Spleen (tissue), 11 donors: ENCODE data around the gene SEC16A. TPM values are rescaled to one million over a fixed set of nuclear protein-coding genes. Genes with fewer than 3 reads are reported as not detected.

Source experiments
- DNase-seq: peaks from one replicate; pipeline ENCODE4 v3.0.0-alpha.2; 2020
- H3K27ac ChIP-seq, 8 donors: fragments of 200-600 bp; sonication (generic) in 7 of 8; 1 replicate in 4 of 8; 2 replicates in 4 of 8; pipeline versions ENCODE4 v1.5.0 to v1.8.0; 2016 to 2021; ENCODE audit warnings: inconsistent platforms in 4 of 8, mild to moderate bottlenecking in 4 of 8, moderate library complexity in 1 of 8
- H3K27me3 ChIP-seq, 7 donors: fragments of 200-600 bp; sonication (generic) in 6 of 7; replicated peaks in 1 of 7; 1 replicate in 4 of 7; 2 replicates in 3 of 7; pipeline versions ENCODE4 v1.5.0 to v1.8.0; 2016 to 2021; ENCODE audit warnings: inconsistent platforms in 3 of 7, mild to moderate bottlenecking in 1 of 7
- H3K36me3 ChIP-seq, 6 donors: fragments of 200-600 bp; sonication (generic) in 5 of 6; 1 replicate in 4 of 6; 2 replicates in 2 of 6; pipeline versions ENCODE4 v1.5.0 to v1.8.0; 2016 to 2021; ENCODE audit warnings: inconsistent platforms in 2 of 6
- H3K4me1 ChIP-seq, 6 donors: fragments of 200-600 bp; sonication (generic) in 5 of 6; 1 replicate in 3 of 6; 2 replicates in 3 of 6; pipeline versions ENCODE4 v1.5.0 to v1.8.0; 2016 to 2021; ENCODE audit warnings: inconsistent platforms in 3 of 6
- H3K4me3 ChIP-seq, 8 donors: fragments of 200-600 bp; sonication (generic) in 7 of 8; 1 replicate in 4 of 8; 2 replicates in 4 of 8; pipeline versions ENCODE4 v1.5.0 to v1.8.0; 2016 to 2021; ENCODE audit warnings: inconsistent platforms in 4 of 8, mild to moderate bottlenecking in 4 of 8, moderate library complexity in 2 of 8
- H3K9me3 ChIP-seq, 8 donors: fragments of 200-600 bp; sonication (generic) in 7 of 8; 1 replicate in 4 of 8; 2 replicates in 4 of 8; pipeline versions ENCODE4 v1.5.0 to v1.8.0; 2016 to 2021; ENCODE audit warnings: inconsistent platforms in 4 of 8
- CTCF ChIP-seq, 11 experiments: fragments of 200-600 bp in 7 of 11; fragments of 450-650 bp in 4 of 11; sonication (generic) in 4 of 11; IDR thresholded peaks in 8 of 11; conservative IDR thresholded peaks in 3 of 11; 1 replicate in 7 of 11; 2 replicates in 4 of 11; pipeline versions ENCODE4 v1.4.0 to v1.8.0; 2016 to 2021; ENCODE audit warnings: antibody characterized with exemption in 11 of 11, inconsistent platforms in 4 of 11, mild to moderate bottlenecking in 1 of 11
- POLR2A ChIP-seq, 3 donors: fragments of 450-650 bp; IDR thresholded peaks; one replicate each; pipeline ENCODE4 v1.5.1; 2017; ENCODE audit warnings: antibody characterized with exemption in 3 of 3, mild to moderate bottlenecking in 1 of 3
- POLR2AphosphoS5 ChIP-seq, 3 donors: sonication (generic); formaldehyde crosslinking; IDR thresholded peaks; one replicate each; pipeline ENCODE4 v1.5.1; 2017; ENCODE audit warnings: antibody characterized with exemption in 3 of 3
- WGBS, 5 donors: extraction: QIAGEN DNeasy Blood & Tissue Kit in 3 of 5; methylation state at CpG; one replicate each; pipeline versions ENCODE4 v1.1.5 to v1.1.7; 2013 to 2018; 5-methylcytosine and 5-hydroxymethylcytosine counted together
- intact Hi-C: fragments of 100-400 bp; cut with DNase I; formaldehyde crosslinking; loops from one replicate; pipeline ENCODE4 v1.15.0; 2023; ENCODE audit warnings: low total_unique reads
- polyA plus RNA-seq, 3 donors: library from polyadenylated mRNA; stranded (reverse); fragments of 200-250 nt; gene quantifications; one replicate each; pipeline ENCODE4 v1.2.1, GENCODE V29; 2013
- total RNA-seq, 7 donors: library from RNA; depleted of rRNA in 3 of 7; stranded (reverse); fragments of >200 nt in 3 of 7; fragmentation: NEBNext Ultra II Directional in 4 of 7; extraction: Animal tissue kit (Norgen Biotek cat#: 25700) in 4 of 7; gene quantifications; one replicate each; pipeline versions ENCODE4 v1.1.0 to v1.2.1, GENCODE V29; 2016 to 2021
- donor health status: healthy with polysubstance abuse.
- donor health status: DM: no; HTN: no; CAD: no; lungs with moderate emphysema.
- donor health status: DM: no; HTN: no; CAD: no.
- donor health status: Bipolar disorder and iron deficiency.
- donor health status: healthy.
- donor health status: DM: no; HTN: no; CAD: no.
- donor health status: DM: yes; HTN: yes; CAD: no.

The SEC16A gene
- total and polyA plus RNA-seq, 10 donors, result 35.0 to 92.1 (median 75.1) TPM

- Histone ChIP-seq H3K4me1 (peaks cover 10 to 18% (median 14%) of the 10 kb centered on the region in 6 donors), H3K27ac (no peak overlapping the region), H3K9me3 (no peaks in the 10 kb centered on the region), H3K27me3 (no peaks in the 10 kb centered on the region), H3K36me3 (peaks cover 0 to 88% (median 73%) of the 10 kb centered on the region in 6 donors), H3K4me3 (no peak overlapping the region)
- intact Hi-C loops, result no loop called here
- DNase-seq, result no peak
- TF ChIP-seq POLR2AphosphoS5 (IDR thresholded peaks at IDR 0.05) (peak in 1 of 3 donors; percentile 14), CTCF (IDR thresholded peaks at IDR 0.05 in 8 of 11, conservative IDR thresholded peaks at IDR 0.05 in 3 of 11) (no peak), POLR2A (IDR thresholded peaks at IDR 0.05) (no peak)
- 92 to 96% (median 94%) methylated on average over 12 to 21 of the region's 21 CpGs for WGBS, 5 donors
These were observed 88.4 kb downstream of the SEC16A start for GRCh38 chr9:136394312-136395019.

DNA sequence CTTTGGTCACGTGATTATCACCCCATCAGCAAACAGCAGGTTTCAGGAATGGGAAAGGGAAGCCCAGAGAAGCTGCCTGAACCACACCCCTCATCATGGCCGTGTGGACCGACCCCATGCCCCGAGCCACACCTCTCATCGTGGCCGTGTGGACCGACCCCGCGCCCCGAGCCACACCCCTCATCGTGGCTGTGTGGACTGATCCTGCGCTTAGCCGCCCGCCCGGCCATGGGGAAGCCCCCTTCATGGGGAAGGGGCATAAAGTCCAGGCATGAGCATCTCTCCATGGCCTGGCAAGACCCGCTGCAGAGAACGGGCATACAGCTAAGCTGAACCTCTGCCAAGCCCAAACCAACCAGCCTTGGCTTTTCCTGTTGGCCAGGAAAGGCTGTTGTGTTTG lies 89.3 kb downstream of the SEC16A start:
- Histone ChIP-seq H3K27ac (no peak overlapping the region), H3K4me3 (no peak overlapping the region), H3K9me3 (no peaks in the 10 kb centered on the region), H3K36me3 (peaks cover 0 to 98% (median 82%) of the 10 kb centered on the region in 6 donors), H3K4me1 (peaks cover 1 to 9% (median 4%) of the 10 kb centered on the region in 6 donors), H3K27me3 (no peaks in the 10 kb centered on the region)
- intact Hi-C loops, result no loop called here
- WGBS, 5 donors, result 82 to 89% (median 86%) methylated on average over 17 of the region's 17 CpGs
- no peak for DNase-seq
- TF ChIP-seq POLR2AphosphoS5 (IDR thresholded peaks at IDR 0.05) (peak in 1 of 3 donors; percentile 25), CTCF (IDR thresholded peaks at IDR 0.05 in 8 of 11, conservative IDR thresholded peaks at IDR 0.05 in 3 of 11) (no peak)

GRCh38 chr9:136392538-136393449 lies 90.0 kb downstream of the SEC16A start:
- peaks cover 0 to 100% (median 89%) of the 10 kb centered on the region in 6 donors for H3K36me3 ChIP-seq

DNA sequence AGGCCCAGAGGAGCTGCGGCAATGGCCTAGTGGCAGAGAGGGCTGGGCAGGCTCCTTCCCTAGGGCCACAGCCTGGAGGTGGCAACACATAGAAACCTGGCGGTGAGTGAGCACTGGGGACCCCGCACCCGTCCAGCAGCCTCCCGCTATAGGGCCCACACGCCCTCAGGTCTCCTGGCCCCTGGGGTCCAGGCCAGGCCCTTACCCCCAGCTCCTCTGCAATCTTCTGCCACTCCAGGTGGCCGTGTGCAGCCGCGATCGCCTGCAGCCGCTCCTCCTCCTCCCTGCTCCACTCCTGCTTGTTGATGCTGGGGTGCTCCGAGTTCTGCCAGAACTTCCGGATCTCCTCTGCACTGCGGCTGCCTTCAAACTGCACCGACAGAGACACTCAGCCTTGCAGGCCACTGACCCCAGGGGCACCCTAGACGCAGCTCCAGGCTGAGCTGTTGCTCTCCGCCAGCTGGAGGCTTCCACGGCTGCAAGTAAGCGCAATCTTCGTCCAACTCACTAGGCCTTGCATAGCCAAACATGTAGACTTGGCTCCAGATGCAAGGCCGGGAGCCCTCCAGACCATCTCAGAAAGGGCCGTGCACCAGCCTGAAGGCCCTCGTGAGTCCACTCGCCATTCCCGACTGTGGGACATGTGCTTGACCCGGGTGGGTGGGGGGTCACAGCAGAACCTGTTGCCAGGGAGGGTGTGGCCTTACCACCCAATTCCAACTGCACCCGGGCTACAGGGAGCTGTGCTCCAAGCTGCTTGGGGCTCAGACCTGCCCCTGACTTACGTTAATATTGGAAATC lies 90.9 kb downstream of the SEC16A start:
- no peaks in the 10 kb centered on the region for H3K9me3 ChIP-seq
- H3K4me1 ChIP-seq, result no peaks in the 10 kb centered on the region
- no peak overlapping the region for H3K4me3 ChIP-seq
- 93 to 96% (median 95%) methylated on average over 21 to 28 of the region's 28 CpGs for WGBS, 5 donors
- H3K36me3 ChIP-seq, result peaks cover 0 to 100% (median 93%) of the 10 kb centered on the region in 6 donors
- intact Hi-C loops, result no loop called here
- DNase-seq, result no peak
- TF ChIP-seq POLR2A (IDR thresholded peaks at IDR 0.05) (no peak), CTCF (IDR thresholded peaks at IDR 0.05 in 8 of 11, conservative IDR thresholded peaks at IDR 0.05 in 3 of 11) (no peak), POLR2AphosphoS5 (IDR thresholded peaks at IDR 0.05) (peak in 1 of 3 donors; percentile 27)
- H3K27me3 ChIP-seq, result no peaks in the 10 kb centered on the region
- no peak overlapping the region for H3K27ac ChIP-seq

More at GRCh38 chr9:136392538-136393449, 90.0 kb downstream of the SEC16A start:
- H3K27ac ChIP-seq, result no peak overlapping the region
- 88 to 96% (median 92%) methylated on average over 5 to 21 of the region's 21 CpGs for WGBS, 5 donors
- H3K9me3 ChIP-seq, result no peaks in the 10 kb centered on the region
- intact Hi-C loops, result no loop called here
- DNase-seq, result no peak
- H3K27me3 ChIP-seq, result no peaks in the 10 kb centered on the region
- no peak for TF ChIP-seq POLR2AphosphoS5 (IDR thresholded peaks at IDR 0.05)
- no peak for TF ChIP-seq POLR2A (IDR thresholded peaks at IDR 0.05)
- H3K4me3 ChIP-seq, result no peak overlapping the region
- peaks cover 0 to 2% (median 0%) of the 10 kb centered on the region in 6 donors for H3K4me1 ChIP-seq
